H7 (cell line): ENCODE results near the gene PEDS1. TPM values are rescaled to one million over a fixed set of nuclear protein-coding genes. Genes with fewer than 3 reads are reported as not detected.
"Not testable (repeated sequence)": the region's sequence is repeated elsewhere in the genome, so short reads cannot be mapped to it uniquely, and the experiment has no call there.

Experiments used
- DNase-seq: peaks from one replicate; pipeline ENCODE4 v3.0.0; 2012
- H3K27me3 ChIP-seq: 2 replicates; pipeline ENCODE4 v1.6.0; 2011; ENCODE audit warnings: mild to moderate bottlenecking, low read length; ENCODE audit not compliant: control insufficient read depth, insufficient read depth
- H3K36me3 ChIP-seq: replicated peaks from 2 replicates; pipeline ENCODE4 v1.5.1; 2011; ENCODE audit warnings: low read length; ENCODE audit not compliant: control insufficient read depth, insufficient read depth
- H3K4me3 ChIP-seq: 2 replicates; pipeline ENCODE4 v1.5.1; 2011; ENCODE audit warnings: low read depth, mild to moderate bottlenecking, control low read depth, low read length, moderate library complexity; ENCODE audit not compliant: insufficient read depth
- total RNA-seq: library from RNA; depleted of rRNA; stranded (reverse); fragments of >200 nt; shearing (Covaris generic); gene quantifications from 2 replicates; pipeline ENCODE4 v1.2.3, GENCODE V29; 2014; rRNA removed

The PEDS1 gene
- total RNA-seq, 1 experiment from 2014 or later = 47.7 TPM

DNA sequence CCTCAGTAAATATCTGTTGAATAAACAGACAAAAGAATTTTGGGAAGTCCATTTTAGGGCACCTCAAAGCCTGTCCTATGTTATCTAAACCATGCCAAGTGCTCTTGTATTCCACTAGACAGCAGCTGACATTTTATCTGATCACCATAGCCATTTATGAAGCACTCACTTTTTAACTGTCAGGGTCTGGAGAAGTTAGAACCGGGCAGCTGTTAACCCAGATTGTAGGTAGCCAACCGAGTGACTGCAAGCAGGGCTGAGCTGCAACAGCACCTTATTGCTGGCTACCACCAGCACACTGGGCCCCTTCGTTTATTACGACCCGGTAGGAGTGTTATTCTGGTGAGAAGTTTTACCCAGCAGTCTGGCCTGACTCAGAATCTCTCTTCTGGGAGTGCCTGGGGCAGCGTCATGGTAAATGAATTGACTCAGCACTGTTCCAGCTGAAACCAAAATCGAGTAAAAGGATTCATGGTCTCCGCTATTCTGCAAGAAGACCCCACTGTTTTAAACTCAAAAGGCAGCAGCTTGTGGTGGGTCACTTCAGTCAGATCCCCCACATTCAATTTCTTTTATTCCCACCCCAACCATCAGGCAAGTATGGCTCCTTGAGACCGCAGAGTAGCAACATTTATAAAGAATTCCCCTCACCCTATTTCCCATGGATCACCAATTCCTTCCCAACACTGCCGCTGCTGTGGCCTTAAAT lies 42.2 kb downstream of the PEDS1 start:
- Histone ChIP-seq H3K27me3 (no peaks in the 10 kb centered on the region), H3K4me3 (no peak overlapping the region; the same call in 1 of the 2 replicates), H3K36me3 (no peaks in the 10 kb centered on the region; the same call in 1 of the 2 replicates)
- no peak for DNase-seq

DNA sequence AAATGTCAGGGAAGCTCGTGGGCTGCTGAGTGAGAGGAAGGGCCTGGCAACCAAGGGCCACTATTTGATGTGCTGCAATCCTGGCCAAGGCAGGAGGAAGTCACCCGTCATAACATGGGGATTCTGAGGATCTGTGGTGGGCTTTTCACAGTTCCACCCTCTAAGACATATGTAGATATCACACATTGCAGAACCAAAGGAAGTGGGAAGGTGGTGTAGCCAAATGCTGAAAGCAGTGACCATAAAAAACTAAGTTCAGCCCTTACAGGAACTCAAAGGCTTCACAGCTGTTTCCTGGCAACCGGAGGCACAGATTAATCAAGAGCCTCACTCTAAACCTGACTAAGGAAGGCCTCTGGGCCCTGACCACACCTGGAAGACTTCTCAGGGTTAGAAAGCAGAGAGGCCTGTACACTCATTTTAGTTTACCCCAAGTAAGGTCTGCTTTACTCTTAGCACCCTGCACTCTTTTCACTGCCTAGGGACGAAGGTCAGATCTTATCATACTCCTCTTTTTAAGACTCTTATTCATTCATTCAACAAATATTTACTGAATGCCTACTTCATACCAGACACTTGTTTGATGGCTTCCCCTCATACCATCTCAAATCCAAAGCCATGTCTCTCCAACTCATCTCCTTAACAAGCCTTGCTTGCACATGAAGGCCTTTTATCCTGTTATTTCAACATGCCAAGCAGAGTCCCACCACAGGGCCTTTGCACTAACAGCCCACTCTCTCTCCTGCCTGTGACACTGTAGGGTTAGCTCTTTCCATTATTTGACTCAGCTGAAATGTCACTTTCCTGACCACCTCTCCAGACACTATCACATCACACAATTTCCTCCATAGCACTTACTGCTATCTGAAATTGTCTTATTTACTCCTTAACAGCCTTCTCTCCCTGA lies 43.1 kb downstream of the PEDS1 start:
- no peaks in the 10 kb centered on the region for H3K27me3 ChIP-seq
- no peak overlapping the region for H3K4me3 ChIP-seq
- H3K36me3 ChIP-seq = no peaks in the 10 kb centered on the region; the same call in 1 of the 2 replicates
- no peak for DNase-seq

DNA sequence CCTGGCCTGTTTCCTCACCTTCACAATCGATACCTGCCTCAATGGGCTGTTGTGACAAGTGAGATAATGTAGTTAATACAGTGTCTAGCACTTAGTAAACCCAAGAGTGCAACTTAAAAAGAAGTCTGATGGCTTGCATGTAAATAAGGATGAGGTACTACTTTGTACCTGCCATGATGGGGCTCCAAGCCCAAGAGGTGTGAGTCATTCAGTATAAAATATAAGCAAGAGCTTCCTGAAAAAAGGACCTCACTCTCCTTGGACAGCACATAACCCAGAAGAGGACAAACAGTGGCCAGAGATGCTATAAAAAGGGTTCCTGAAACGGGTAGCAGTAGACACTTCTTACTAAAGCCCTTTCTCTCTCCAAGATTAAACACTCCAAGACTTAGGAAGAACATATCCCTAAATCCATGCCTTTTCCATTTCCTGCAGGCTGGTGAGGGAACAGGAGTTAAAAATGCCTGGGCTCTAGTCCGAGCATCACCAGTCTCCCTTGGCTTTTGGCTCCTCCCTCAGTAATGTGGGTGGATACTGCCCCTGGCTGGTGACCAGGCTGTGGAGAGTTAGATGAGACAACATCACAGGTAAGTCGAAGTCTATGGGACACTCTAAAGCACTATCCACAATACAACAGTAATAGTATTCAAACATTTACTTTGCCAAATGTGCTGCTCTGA lies 44.8 kb downstream of the PEDS1 start:
- DNase-seq = peak; percentile 30
- H3K36me3 ChIP-seq = no peaks in the 10 kb centered on the region; the same call in 1 of the 2 replicates
- H3K4me3 ChIP-seq = no peak overlapping the region
- no peaks in the 10 kb centered on the region for H3K27me3 ChIP-seq

DNA sequence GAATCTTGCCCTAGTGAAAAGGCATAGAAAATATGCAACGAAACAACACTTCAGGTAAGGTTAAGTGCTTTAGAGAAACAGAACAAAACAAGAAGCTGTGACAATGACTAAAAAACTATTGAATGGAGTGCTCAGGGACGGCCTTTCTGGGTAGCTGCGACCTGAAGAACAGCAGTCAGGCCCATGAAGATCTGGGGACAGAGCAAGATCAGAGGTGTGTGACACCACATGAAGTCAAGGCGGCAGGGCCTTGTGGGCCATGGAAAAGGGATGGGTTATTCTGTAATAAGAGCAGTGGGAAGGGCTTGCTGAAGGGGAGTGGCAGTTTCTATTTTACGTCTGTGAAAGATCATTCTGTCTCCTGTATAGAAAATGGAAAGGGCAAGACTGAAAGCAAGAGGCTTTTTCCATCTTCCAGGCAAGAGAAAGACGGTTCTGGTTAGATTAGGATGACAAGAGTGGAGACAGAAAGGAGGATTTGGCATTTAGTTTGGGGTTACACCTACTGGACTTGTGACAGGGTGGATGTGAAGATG lies 45.7 kb downstream of the PEDS1 start:
- DNase-seq = no peak
- H3K4me3 ChIP-seq = no peak overlapping the region
- H3K27me3 ChIP-seq = no peaks in the 10 kb centered on the region
- no peaks in the 10 kb centered on the region; the same call in 1 of the 2 replicates for H3K36me3 ChIP-seq

DNA sequence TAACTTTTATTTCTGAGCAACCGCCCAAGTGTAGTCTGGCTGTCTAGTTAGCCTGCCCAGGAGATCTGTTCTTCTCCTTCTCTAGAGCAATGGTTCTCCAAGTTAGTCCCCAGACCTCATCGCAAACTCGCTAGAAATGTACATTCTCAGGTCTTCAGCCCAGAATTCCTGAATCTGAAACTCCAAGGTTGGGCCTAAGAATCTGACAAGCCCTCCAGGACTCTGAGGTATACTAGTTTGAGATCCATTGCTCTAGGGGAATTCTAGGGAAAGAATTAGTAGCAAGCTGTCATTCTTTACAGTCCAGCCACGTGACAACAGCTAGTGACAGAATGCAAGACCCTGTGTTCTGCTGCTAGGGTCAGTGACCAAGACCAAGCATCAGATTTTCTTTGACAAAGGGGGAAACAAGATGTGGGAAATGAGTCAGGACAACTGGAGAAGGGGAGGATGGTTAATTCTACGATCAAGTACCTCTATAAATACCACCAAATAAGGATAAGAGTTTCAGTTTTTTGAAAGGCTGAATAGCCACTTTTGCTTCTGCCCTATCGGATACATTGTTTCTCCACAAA lies 46.4 kb downstream of the PEDS1 start:
- no peak for DNase-seq
- H3K36me3 ChIP-seq = no peaks in the 10 kb centered on the region; the same call in 1 of the 2 replicates
- H3K4me3 ChIP-seq = no peak overlapping the region
- no peaks in the 10 kb centered on the region for H3K27me3 ChIP-seq

DNA sequence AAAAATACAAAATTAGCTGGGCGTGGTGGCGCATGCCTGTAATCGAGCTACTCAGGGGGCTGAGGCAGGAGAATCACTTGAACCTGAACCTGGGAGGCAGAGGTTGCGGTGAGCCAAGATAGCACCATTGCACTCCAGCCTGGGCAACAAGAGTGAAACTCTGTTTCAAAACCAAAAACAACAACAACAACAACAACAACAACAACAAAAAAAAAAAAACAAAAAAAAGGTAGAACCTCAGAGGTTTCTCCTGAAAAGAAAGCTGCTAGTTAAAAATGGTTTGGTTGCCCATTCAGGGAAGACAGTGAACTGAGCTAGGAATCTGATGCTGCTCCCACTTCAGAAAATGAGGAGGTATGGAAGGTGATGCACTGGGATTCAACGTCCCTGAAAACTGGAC lies 46.9 kb downstream of the PEDS1 start:
- H3K27me3 ChIP-seq, H3K36me3 ChIP-seq, DNase-seq, H3K4me3 ChIP-seq: not testable (repeated sequence)

Other genes starting within 250 kb of the PEDS1 start
- 9.7 and 11.5 TPM in 2 replicates for gene SPATA2, start 238.2 kb downstream of the PEDS1 start, total RNA-seq
- 75.7 and 76.4 TPM in 2 replicates for gene RNF114, start 217.3 kb downstream of the PEDS1 start, total RNA-seq
- gene SNAI1, start 170.7 kb downstream of the PEDS1 start, total RNA-seq = 9.4 and 13.3 TPM in 2 replicates
- 65.1 and 72.9 TPM in 2 replicates for gene UBE2V1, start 40.6 kb downstream of the PEDS1 start, total RNA-seq
- 23.5 and 23.6 TPM in 2 replicates for gene CEBPB, start 37.1 kb upstream of the PEDS1 start, total RNA-seq